GM12892 (cell line): ENCODE results near the gene ESF1.

Source experiments
- POLR2A ChIP-seq: IDR thresholded peaks from 2 replicates; pipeline ENCODE4 v1.6.1; 2011; ENCODE audit warnings: low read depth, low read length, control low read depth
- POLR2AphosphoS5 ChIP-seq: IDR thresholded peaks from 2 replicates; pipeline ENCODE4 v1.6.1; 2011; ENCODE audit warnings: low read depth, low read length, control low read depth
- TAF1 ChIP-seq: IDR thresholded peaks from 2 replicates; pipeline ENCODE4 v1.6.1; 2011; ENCODE audit warnings: low read depth, mild to moderate bottlenecking, control low read depth, low read length, borderline replicate concordance

GRCh38 chr20:13717631-13718044 lies 67.1 kb downstream of the ESF1 start:
- TF ChIP-seq POLR2A (no peak), POLR2AphosphoS5 (no peak), TAF1 (no peak)
